GM12892 (cell line): ENCODE data around the gene CYB561A3.

ENCODE experiments used
- POLR2A ChIP-seq: IDR thresholded peaks from 2 replicates; pipeline ENCODE4 v1.6.1; 2011; ENCODE audit warnings: low read depth, low read length, control low read depth
- POLR2AphosphoS5 ChIP-seq: IDR thresholded peaks from 2 replicates; pipeline ENCODE4 v1.6.1; 2011; ENCODE audit warnings: low read depth, low read length, control low read depth
- TAF1 ChIP-seq: IDR thresholded peaks from 2 replicates; pipeline ENCODE4 v1.6.1; 2011; ENCODE audit warnings: low read depth, mild to moderate bottlenecking, control low read depth, low read length, borderline replicate concordance

DNA sequence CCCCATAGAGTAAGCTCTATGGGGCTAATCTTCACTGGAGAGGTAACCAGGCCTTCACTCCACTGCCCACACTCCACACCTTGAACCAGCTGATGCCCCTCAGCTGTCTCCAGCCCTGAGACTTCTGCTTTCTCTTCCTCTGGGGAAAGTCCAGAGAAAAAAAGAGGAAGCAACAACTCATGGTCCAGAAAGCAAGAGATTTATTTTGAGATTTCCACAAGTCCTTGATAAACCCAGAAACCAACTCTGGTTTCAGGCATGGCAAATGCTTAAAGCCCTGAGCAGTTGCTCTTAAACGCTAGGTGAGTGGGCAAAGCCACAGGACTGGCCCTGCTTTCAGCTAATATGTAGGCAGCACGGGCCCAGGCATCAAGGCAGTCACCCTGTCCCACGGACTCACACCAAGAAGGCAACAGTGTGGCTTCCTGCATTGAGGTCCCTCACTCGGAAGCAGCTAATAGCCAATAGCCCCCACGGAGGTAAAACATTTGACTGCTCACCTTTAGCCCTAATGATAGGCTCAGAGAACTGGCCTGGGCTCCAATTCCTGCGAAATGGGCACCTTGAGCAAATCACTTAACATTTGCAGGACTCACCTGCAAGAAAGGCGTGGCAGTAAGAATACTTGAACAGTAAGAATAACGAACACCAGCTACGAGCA is 4.3 kb downstream of the CYB561A3 start:
- TF ChIP-seq POLR2AphosphoS5 = no peak; the same call in 1 of the 2 replicates
- peak; percentile 17 for TF ChIP-seq POLR2A
- no peak for TF ChIP-seq TAF1
